Stimulated activated naive CD4-positive, alpha-beta T cell (primary cell): ENCODE measurements around the gene DGKE.

ENCODE experiments used
- DNase-seq, 6 experiments: peaks; one replicate each; lab custom pipeline; 2025; lab: John Stamatoyannopoulos, UW

Gene DGKE

GRCh38 chr17:56849131-56849530 lies 15.2 kb downstream of the DGKE start:
- no peak for DNase-seq

- DNase-seq: no peak
Measured at GRCh38 chr17:56850591-56850990, 16.6 kb downstream of the DGKE start.

- DNase-seq: no peak
Measured at GRCh38 chr17:56851008-56851407, 17.1 kb downstream of the DGKE start.

- no peak for DNase-seq
Measured at GRCh38 chr17:56861899-56862298, 27.9 kb downstream of the DGKE start.

- DNase-seq: no peak
Measured at GRCh38 chr17:56863974-56864373, 30.0 kb downstream of the DGKE start.

GRCh38 chr17:56866076-56866475 lies 32.1 kb downstream of the DGKE start:
- DNase-seq: no peak

GRCh38 chr17:56866496-56866895 lies 32.5 kb downstream of the DGKE start:
- no peak for DNase-seq

- no peak for DNase-seq
Measured at GRCh38 chr17:56867948-56868376, 34.0 kb downstream of the DGKE start.

- DNase-seq: no peak
Measured at GRCh38 chr17:56868716-56869115, 34.8 kb downstream of the DGKE start.

GRCh38 chr17:56870081-56870651 lies 36.2 kb downstream of the DGKE start:
- no peak for DNase-seq

- no peak for DNase-seq
Measured at GRCh38 chr17:56876766-56877179, 42.8 kb downstream of the DGKE start.

GRCh38 chr17:56879280-56879679 lies 45.3 kb downstream of the DGKE start:
- no peak for DNase-seq

GRCh38 chr17:56880133-56880532 lies 46.2 kb downstream of the DGKE start:
- no peak for DNase-seq

- DNase-seq: no peak
Measured at GRCh38 chr17:56880571-56880970, 46.6 kb downstream of the DGKE start.

GRCh38 chr17:56881685-56882295 lies 47.8 kb downstream of the DGKE start:
- DNase-seq: no peak

- DNase-seq: no peak
Measured at GRCh38 chr17:56883616-56884015, 49.7 kb downstream of the DGKE start.

GRCh38 chr17:56884483-56885311 lies 50.7 kb downstream of the DGKE start:
- no peak for DNase-seq

- DNase-seq: no peak
Measured at GRCh38 chr17:56885312-56885657, 51.3 kb downstream of the DGKE start.

- DNase-seq: no peak
Measured at GRCh38 chr17:56886288-56886731, 52.4 kb downstream of the DGKE start.

GRCh38 chr17:56887105-56887504 lies 53.2 kb downstream of the DGKE start:
- DNase-seq: no peak

GRCh38 chr17:56887552-56888467 lies 53.9 kb downstream of the DGKE start:
- DNase-seq: no peak

GRCh38 chr17:56890390-56890789 lies 56.4 kb downstream of the DGKE start:
- no peak for DNase-seq
